Measurements from ENCODE around the gene SAFB.
A peak's percentile ranks its signal among the peaks of the same experiment; 100 is the strongest.
"Not testable (repeated sequence)": the region's sequence is repeated elsewhere in the genome, so short reads cannot be mapped to it uniquely, and the experiment has no call there.

Gene SAFB

GRCh38 chr19:5700455-5701092 lies 77.7 kb downstream of the SAFB start:
- peaks cover 3% of the 10 kb centered on the region for H3K4me1 Mint-ChIP-seq
- H3K9me3 Mint-ChIP-seq = no peaks in the 10 kb centered on the region
- H3K36me3 Mint-ChIP-seq = peaks cover 7% of the 10 kb centered on the region
- no peak overlapping the region for H3K27ac Mint-ChIP-seq
- H3K4me3 Mint-ChIP-seq = no peak overlapping the region
- H3K27me3 Mint-ChIP-seq = no peaks in the 10 kb centered on the region

- not testable (repeated sequence) for H3K9me3 Mint-ChIP-seq, H3K27me3 Mint-ChIP-seq, H3K36me3 Mint-ChIP-seq, H3K27ac Mint-ChIP-seq, H3K4me1 Mint-ChIP-seq, H3K4me3 Mint-ChIP-seq
Observed at GRCh38 chr19:5702053-5702410, 79.1 kb downstream of the SAFB start.

GRCh38 chr19:5703819-5704818 lies 81.2 kb downstream of the SAFB start:
- Mint-ChIP-seq H3K27me3 (no peaks in the 10 kb centered on the region), H3K27ac (no peak overlapping the region), H3K4me1 (peaks cover 3% of the 10 kb centered on the region), H3K36me3 (peaks cover 9% of the 10 kb centered on the region), H3K4me3 (no peak overlapping the region), H3K9me3 (no peaks in the 10 kb centered on the region)

GRCh38 chr19:5705552-5705951 lies 82.7 kb downstream of the SAFB start:
- Mint-ChIP-seq H3K9me3 (no peaks in the 10 kb centered on the region), H3K4me1 (peaks cover 3% of the 10 kb centered on the region), H3K27me3 (no peaks in the 10 kb centered on the region), H3K4me3 (no peak overlapping the region), H3K27ac (no peak overlapping the region), H3K36me3 (peaks cover 9% of the 10 kb centered on the region)

- Mint-ChIP-seq H3K27ac (no peak overlapping the region), H3K4me1 (peaks cover 3% of the 10 kb centered on the region), H3K4me3 (no peak overlapping the region), H3K36me3 (peaks cover 4% of the 10 kb centered on the region), H3K27me3 (no peaks in the 10 kb centered on the region), H3K9me3 (no peaks in the 10 kb centered on the region)
Observed at GRCh38 chr19:5706876-5707573, 84.1 kb downstream of the SAFB start.

- Mint-ChIP-seq H3K27me3 (no peaks in the 10 kb centered on the region), H3K4me3 (no peak overlapping the region), H3K9me3 (no peaks in the 10 kb centered on the region), H3K36me3 (peaks cover 4% of the 10 kb centered on the region), H3K4me1 (peaks cover 3% of the 10 kb centered on the region), H3K27ac (no peak overlapping the region)
Observed at GRCh38 chr19:5707576-5708575, 85.0 kb downstream of the SAFB start.

GRCh38 chr19:5711025-5711424 lies 88.1 kb downstream of the SAFB start:
- H3K27ac Mint-ChIP-seq = no peak overlapping the region
- no peaks in the 10 kb centered on the region for H3K9me3 Mint-ChIP-seq
- peaks cover 7% of the 10 kb centered on the region for H3K36me3 Mint-ChIP-seq
- H3K4me1 Mint-ChIP-seq = peaks cover 5% of the 10 kb centered on the region
- no peak overlapping the region for H3K4me3 Mint-ChIP-seq
- no peaks in the 10 kb centered on the region for H3K27me3 Mint-ChIP-seq

GRCh38 chr19:5711713-5712161 lies 88.9 kb downstream of the SAFB start:
- peaks cover 7% of the 10 kb centered on the region for H3K36me3 Mint-ChIP-seq
- no peak overlapping the region for H3K4me3 Mint-ChIP-seq
- H3K27ac Mint-ChIP-seq = no peak overlapping the region
- H3K4me1 Mint-ChIP-seq = peaks cover 9% of the 10 kb centered on the region
- H3K9me3 Mint-ChIP-seq = no peaks in the 10 kb centered on the region
- H3K27me3 Mint-ChIP-seq = no peaks in the 10 kb centered on the region

- Mint-ChIP-seq H3K27me3 (no peaks in the 10 kb centered on the region), H3K36me3 (peaks cover 11% of the 10 kb centered on the region), H3K4me3 (no peak overlapping the region), H3K4me1 (peaks cover 22% of the 10 kb centered on the region), H3K27ac (no peak overlapping the region), H3K9me3 (no peaks in the 10 kb centered on the region)
Observed at GRCh38 chr19:5713228-5713627, 90.3 kb downstream of the SAFB start.

GRCh38 chr19:5714816-5715215 lies 91.9 kb downstream of the SAFB start:
- Mint-ChIP-seq H3K27me3 (no peaks in the 10 kb centered on the region), H3K4me3 (no peak overlapping the region), H3K36me3 (peaks cover 14% of the 10 kb centered on the region), H3K4me1 (peaks cover 28% of the 10 kb centered on the region), H3K27ac (no peak overlapping the region), H3K9me3 (no peaks in the 10 kb centered on the region)

GRCh38 chr19:5717215-5717935 lies 94.5 kb downstream of the SAFB start:
- Mint-ChIP-seq H3K4me1 (peaks cover 28% of the 10 kb centered on the region), H3K36me3 (peaks cover 14% of the 10 kb centered on the region), H3K27me3 (no peaks in the 10 kb centered on the region), H3K27ac (peak overlapping the region; percentile 90), H3K4me3 (peak overlapping the region; percentile 89), H3K9me3 (no peaks in the 10 kb centered on the region)

All from activated naive CD4-positive, alpha-beta T cell treated with anti-CD3 and anti-CD28 coated beads, Interleukin-2, amount 50 U/mL, for 24 hours (primary cell).